H1 (cell line): ENCODE measurements around the gene TECR. TPM values are rescaled to one million over a fixed set of nuclear protein-coding genes. Genes with fewer than 3 reads are reported as not detected.

ENCODE experiments used
- CTCF ChIA-PET: fragments of 300-600 bp; sonication (Branson Sonifier 250); formaldehyde crosslinking; loops from one replicate; lab custom pipeline; 2021; ENCODE audit not compliant: partially characterized antibody; lab: Charles Lee
- POLR2A ChIA-PET: fragments of 300-600 bp; sonication (Branson Sonifier 250); formaldehyde crosslinking; loops from one replicate; lab custom pipeline; 2021; ENCODE audit warnings: inconsistent platforms; ENCODE audit not compliant: partially characterized antibody; lab: Charles Lee
- DNase-seq, 2 experiments: peaks; one replicate each; pipeline versions ENCODE4 v3.0.0 to v3.0.0-alpha.2; 2010 to 2022; ENCODE audit warnings: low spot score in 2 of 2, low read depth in 1 of 2, mixed read lengths in 1 of 2
- FAIRE-seq: peaks from 2 replicates; lab custom pipeline; 2011; peaks lifted over from hg19 to GRCh38; lab: Jason Lieb, UNC
- H2AFZ ChIP-seq: 2 replicates; pipeline ENCODE4 v1.8.1; 2012; ENCODE audit warnings: low read length, inconsistent platforms
- H2AK5ac ChIP-seq: 2 replicates; pipeline ENCODE4 v1.6.1; 2013; ENCODE audit warnings: low read depth, low read length
- H2BK120ac ChIP-seq: replicated peaks from 2 replicates; pipeline ENCODE3; 2013; ENCODE audit warnings: low read depth, low read length, inconsistent platforms
- H2BK12ac ChIP-seq: 2 replicates; pipeline ENCODE4 v1.6.1; 2013; ENCODE audit warnings: low read depth, low read length
- H2BK15ac ChIP-seq: 2 replicates; pipeline ENCODE4 v1.6.1; 2013; ENCODE audit warnings: low read length
- H2BK20ac ChIP-seq: 2 replicates; pipeline ENCODE4 v1.6.1; 2013; ENCODE audit warnings: low read length
- H2BK5ac ChIP-seq: 2 replicates; pipeline ENCODE4 v1.6.1; 2013; ENCODE audit warnings: low read depth, low read length
- H3K14ac ChIP-seq: 2 replicates; pipeline ENCODE4 v1.6.1; 2013; ENCODE audit warnings: inconsistent platforms; ENCODE audit not compliant: insufficient read length
- H3K18ac ChIP-seq: 2 replicates; pipeline ENCODE4 v1.6.1; 2013; ENCODE audit warnings: low read length; ENCODE audit errors: extremely low read depth
- H3K23ac ChIP-seq: 2 replicates; pipeline ENCODE4 v1.6.1; 2013; ENCODE audit warnings: inconsistent platforms; ENCODE audit not compliant: insufficient read length
- H3K23me2 ChIP-seq: 2 replicates; pipeline ENCODE4 v1.6.1; 2013; ENCODE audit warnings: low read depth, low read length
- H3K27ac ChIP-seq: 2 replicates; pipeline ENCODE4 v1.6.1; 2011; ENCODE audit warnings: low read depth, low read length, inconsistent platforms
- H3K27me3 ChIP-seq, 4 experiments: replicated peaks in 1 of 4; 1 replicate in 1 of 4; 2 replicates in 3 of 4; pipeline versions ENCODE4 v1.6.1 to v1.8.1; 2011 to 2013; ENCODE audit warnings: low read length in 3 of 4, mild to moderate bottlenecking in 3 of 4, inconsistent platforms in 2 of 4, mixed read lengths in 2 of 4, moderate library complexity in 1 of 4; ENCODE audit not compliant: control insufficient read depth in 3 of 4, insufficient read depth in 3 of 4; ENCODE audit errors: extremely low read depth in 1 of 4
- H3K36me3 ChIP-seq, 4 experiments: 2 replicates each; pipeline versions ENCODE4 v1.6.1 to v1.8.1; 2011 to 2013; ENCODE audit warnings: mild to moderate bottlenecking in 4 of 4, low read length in 3 of 4, moderate library complexity in 2 of 4, control low read depth in 1 of 4, inconsistent platforms in 1 of 4; ENCODE audit not compliant: insufficient read depth in 4 of 4, control insufficient read depth in 2 of 4
- H3K4ac ChIP-seq: replicated peaks from 2 replicates; pipeline ENCODE3; 2013; ENCODE audit warnings: low read length, low read depth, mixed read lengths, inconsistent platforms; ENCODE audit not compliant: insufficient read length
- H3K4me1 ChIP-seq, 4 experiments: replicated peaks in 1 of 4; 1 replicate in 1 of 4; 2 replicates in 3 of 4; pipeline versions ENCODE4 v1.6.1 to v1.8.1; 2011 to 2013; ENCODE audit warnings: low read length in 3 of 4, inconsistent platforms in 2 of 4, mixed read lengths in 1 of 4; ENCODE audit not compliant: insufficient read depth in 4 of 4, control insufficient read depth in 3 of 4
- H3K4me2 ChIP-seq, 2 experiments: 2 replicates each; pipeline versions ENCODE4 v1.6.1 to v1.8.1; 2011 to 2013; ENCODE audit warnings: low read depth in 2 of 2, low read length in 2 of 2, control low read depth in 1 of 2, inconsistent platforms in 1 of 2, mild to moderate bottlenecking in 1 of 2; ENCODE audit not compliant: insufficient read depth in 1 of 2
- H3K4me3 ChIP-seq, 4 experiments: fragments of 200-600, 300-600 bp in 1 of 4; sonication (generic), shearing (Covaris generic), sonication (Bioruptor Twin) in 1 of 4; 2 replicates each; pipeline versions ENCODE4 v1.5.1 to v1.8.1; 2011 to 2016; ENCODE audit warnings: low read length in 4 of 4, low read depth in 3 of 4, control low read depth in 2 of 4, inconsistent platforms in 2 of 4, mild to moderate bottlenecking in 2 of 4, mixed read lengths in 1 of 4, moderate library complexity in 1 of 4; ENCODE audit not compliant: insufficient read depth in 2 of 4; ENCODE audit errors: extremely low read depth in 1 of 4
- H3K56ac ChIP-seq: replicated peaks from 2 replicates; pipeline ENCODE3; 2013; ENCODE audit warnings: low read depth, mild to moderate bottlenecking, mixed read lengths, low read length, inconsistent platforms; ENCODE audit not compliant: insufficient read length
- H3K79me1 ChIP-seq: 2 replicates; pipeline ENCODE4 v1.6.1; 2013; ENCODE audit warnings: low read depth, low read length, control low read depth
- H3K79me2 ChIP-seq, 2 experiments: 2 replicates each; pipeline versions ENCODE4 v1.6.1 to v1.8.1; 2012 to 2013; ENCODE audit warnings: low read length in 2 of 2, mild to moderate bottlenecking in 2 of 2, inconsistent platforms in 1 of 2; ENCODE audit not compliant: insufficient read depth in 2 of 2, control insufficient read depth in 1 of 2
- H3K9ac ChIP-seq, 4 experiments: replicated peaks in 1 of 4; 1 replicate in 1 of 4; 2 replicates in 3 of 4; pipeline versions ENCODE4 v1.6.1 to v1.8.1; 2011 to 2013; ENCODE audit warnings: low read depth in 3 of 4, low read length in 3 of 4, control low read depth in 2 of 4, mild to moderate bottlenecking in 2 of 4, moderate library complexity in 2 of 4, inconsistent platforms in 1 of 4; ENCODE audit errors: extremely low read depth in 1 of 4
- H3K9me3 ChIP-seq, 2 experiments: 2 replicates each; pipeline versions ENCODE4 v1.6.1 to v1.8.1; 2012 to 2013; ENCODE audit warnings: mild to moderate bottlenecking in 2 of 2, moderate library complexity in 2 of 2, control low read depth in 1 of 2, inconsistent platforms in 1 of 2, low read depth in 1 of 2, low read length in 1 of 2, mixed read lengths in 1 of 2; ENCODE audit not compliant: insufficient read depth in 2 of 2
- H4K20me1 ChIP-seq, 2 experiments: replicated peaks in 1 of 2; 2 replicates each; pipeline versions ENCODE3 to v1.8.1; 2011 to 2013; ENCODE audit warnings: inconsistent platforms in 2 of 2, low read length in 2 of 2, mild to moderate bottlenecking in 1 of 2; ENCODE audit not compliant: insufficient read depth in 2 of 2, control insufficient read depth in 1 of 2
- H4K5ac ChIP-seq: 2 replicates; pipeline ENCODE4 v1.6.1; 2013; ENCODE audit warnings: low read length, low read depth, mixed read lengths, inconsistent platforms; ENCODE audit not compliant: insufficient read length
- H4K8ac ChIP-seq: 2 replicates; pipeline ENCODE4 v1.8.0; 2013; ENCODE audit warnings: mild to moderate bottlenecking, moderate library complexity, low read length, inconsistent platforms; ENCODE audit not compliant: insufficient read depth; ENCODE audit errors: extremely low read depth
- H4K91ac ChIP-seq: replicated peaks from 2 replicates; pipeline ENCODE3; 2013; ENCODE audit warnings: low read length, mixed read lengths, inconsistent platforms; ENCODE audit not compliant: insufficient read length
- CBX8 ChIP-seq: fragments of 300-800, 300-1000 bp; sonication (generic); IDR thresholded peaks from 2 replicates; pipeline ENCODE4 v1.7.1; 2016; ENCODE audit warnings: low read depth, low read length, borderline replicate concordance
- KDM1A ChIP-seq: fragments of 200-600, 300-600 bp; sonication (generic); IDR thresholded peaks from 2 replicates; pipeline ENCODE4 v1.7.1; 2016; ENCODE audit warnings: mild to moderate bottlenecking, low read length, borderline replicate concordance
- WGBS, 2 experiments: shearing (Covaris generic) in 1 of 2; methylation state at CpG; one replicate each; pipeline versions ENCODE4 v1.1.6 to v1.1.7; 2013 to 2015; ENCODE audit warnings: low lambda C conversion rate in 2 of 2, mixed read lengths in 2 of 2, inconsistent platforms in 1 of 2, low coverage in 1 of 2, missing lambda C conversion rate in 1 of 2; ENCODE audit not compliant: insufficient replicate concordance in 2 of 2, insufficient coverage in 1 of 2, insufficient read length in 1 of 2; ENCODE audit errors: extremely low coverage in 1 of 2, missing lambda C conversion rate in 1 of 2; 5-methylcytosine and 5-hydroxymethylcytosine counted together
- polyA plus RNA-seq, 7 experiments: library from polyadenylated mRNA; depleted of rRNA in 3 of 7; stranded (reverse) in 5 of 7; unstranded in 2 of 7; fragments of >200 nt in 5 of 7; fragments of 200-250 nt in 2 of 7; gene quantifications; 1 replicate in 5 of 7; 2 replicates in 1 of 7; 4 replicates in 1 of 7; pipeline versions ENCODE4 v1.2.1 to v1.2.3, GENCODE V29; 2011 to 2013; ENCODE audit warnings: missing spikeins in 2 of 7, mixed read lengths in 2 of 7
- total RNA-seq: library from RNA; stranded (reverse); fragmentation: NEBNext Ultra II Directional; extraction: Animal tissue kit (Norgen Biotek cat#: 25700); gene quantifications from 2 replicates; pipeline ENCODE4 v1.2.1, GENCODE V29; 2021

Gene TECR
- total and polyA plus RNA-seq, 2 of the 8 experiments (the other 6 are each of a cell fraction or from before 2014, with no cell fraction given): 172 to 405 TPM

DNA sequence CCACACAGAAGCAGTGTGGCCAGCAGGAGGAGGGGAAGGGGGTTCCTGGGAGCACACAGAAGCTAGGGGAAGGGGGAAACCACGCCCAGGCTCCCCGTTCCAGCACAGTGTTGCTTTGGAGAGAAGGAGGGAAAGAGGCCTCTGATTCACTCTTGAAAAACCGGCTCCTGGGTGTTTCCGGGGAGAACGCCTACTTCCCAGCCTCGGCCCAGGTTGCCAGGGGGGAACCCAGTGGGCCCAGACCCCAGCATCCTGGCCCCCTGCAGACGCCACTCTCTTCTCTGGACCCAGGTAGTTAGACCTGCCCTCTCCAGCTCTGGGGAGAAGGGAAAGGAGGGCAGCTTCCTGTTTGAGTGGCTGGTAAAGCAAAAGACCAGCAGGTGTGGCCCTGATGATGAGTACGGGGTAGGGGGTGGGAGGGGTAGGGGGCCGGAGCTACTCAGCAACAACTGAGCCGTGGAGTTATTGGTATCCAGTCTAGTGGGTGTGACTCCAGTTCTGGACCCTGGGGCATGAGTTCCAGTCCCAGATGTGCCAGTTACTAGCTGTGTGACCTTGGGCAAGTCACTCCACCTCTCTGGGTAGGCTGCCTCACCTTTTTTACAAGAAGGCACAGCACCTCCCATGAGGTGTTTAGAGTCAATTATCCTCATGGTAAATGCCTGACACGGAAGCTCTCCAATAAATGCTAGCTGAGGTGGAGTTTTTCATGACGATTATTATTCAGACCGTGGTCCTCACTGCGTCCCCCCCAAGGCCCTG, 34.3 kb upstream of the TECR start:
- Histone ChIP-seq H3K23ac (no peak overlapping the region), H4K91ac (peak overlapping the region; percentile 42), H3K9me3 (no peaks in the 10 kb centered on the region), H4K8ac (peak overlapping the region; percentile 35; the same call in 1 of the 2 replicates), H3K4ac (no peak overlapping the region), H3K27ac (no peak overlapping the region), H3K18ac (no peak overlapping the region), H3K79me2 (peaks cover 0 to 11% of the 10 kb centered on the region in 2 experiments; a peak in 2 of 4 replicates), H3K27me3 (no peaks in the 10 kb centered on the region), H4K5ac (no peak overlapping the region), H3K4me3 (peak overlapping the region; percentile 46 to 80 (median 69)), H3K56ac (peak overlapping the region; percentile 24), H3K4me2 (peak overlapping the region; percentile 75 to 77), H2BK15ac (no peak overlapping the region)
- POLR2A ChIA-PET: interaction anchor here (1.2 to 6.0 kb wide), 7 partner anchors 9 to 59 kb away, joined by 5 to 45 read pairs (median 5); partner anchors contain the start of gene DNAJB1
- no peak for TF ChIP-seq CBX8
- TF ChIP-seq KDM1A: peak; percentile 68; the same call in 1 of the 2 replicates
- TF ChIP-seq, all 59 proteins: peak for 1
- no peak overlapping the region for H2BK120ac ChIP-seq
- H2AFZ ChIP-seq: no peak overlapping the region
- no peak overlapping the region for H2BK5ac ChIP-seq
- H3K79me1 ChIP-seq: peaks cover 3% of the 10 kb centered on the region
- H3K4me1 ChIP-seq: peaks cover 0 to 13% (median 6%) of the 10 kb centered on the region in 4 experiments; a peak in 5 of 7 replicates
- 40% methylated on average over 8 of the region's 14 CpGs; no CpG with 5 or more reads in 1 of the 2 experiments for WGBS, 2 experiments
- H3K23me2 ChIP-seq: peaks cover 7% of the 10 kb centered on the region; the same call in 1 of the 2 replicates
- no peaks in the 10 kb centered on the region; a peak in 3 of 8 replicates for H3K36me3 ChIP-seq
- DNase-seq (no peak), FAIRE-seq (no peak)
- CTCF ChIA-PET: interaction anchor here (0.9 to 3.8 kb wide), 6 partner anchors 9 to 62 kb away, joined by 3 to 24 read pairs (median 3); no protein-coding TSS in a partner anchor
- H3K14ac ChIP-seq: no peak overlapping the region
- H2AK5ac ChIP-seq: no peak overlapping the region
- peaks cover 0 to 10% of the 10 kb centered on the region in 2 experiments for H4K20me1 ChIP-seq
- no peak overlapping the region for H2BK20ac ChIP-seq
- H2BK12ac ChIP-seq: no peak overlapping the region
- peak overlapping the region in 2 of 4 experiments; percentile 13 to 35; a peak in 2 of 7 replicates for H3K9ac ChIP-seq
